Activated naive CD4-positive, alpha-beta T cell treated with anti-CD3 and anti-CD28 coated beads, Interleukin-2, amount 50 U/mL, for 24 hours (primary cell): ENCODE measurements around the gene ESYT2.

Experiments used
- H3K27ac Mint-ChIP-seq: one replicate; pipeline ENCODE4 v1.8.0; 2021; ENCODE audit warnings: mild to moderate bottlenecking, mixed read lengths
- H3K27me3 Mint-ChIP-seq: one replicate; pipeline ENCODE4 v1.8.0; 2021; ENCODE audit warnings: mixed read lengths
- H3K36me3 Mint-ChIP-seq: one replicate; pipeline ENCODE4 v1.8.0; 2021; ENCODE audit warnings: mixed read lengths
- H3K4me1 Mint-ChIP-seq: one replicate; pipeline ENCODE4 v1.8.0; 2021; ENCODE audit warnings: mixed read lengths
- H3K4me3 Mint-ChIP-seq: one replicate; pipeline ENCODE4 v1.8.0; 2021; ENCODE audit warnings: mild to moderate bottlenecking, mixed read lengths
- H3K9me3 Mint-ChIP-seq: one replicate; pipeline ENCODE4 v1.8.0; 2021; ENCODE audit warnings: mixed read lengths

Gene ESYT2

GRCh38 chr7:158742065-158742821, 87.1 kb downstream of the ESYT2 start:
- peak overlapping the region; percentile 46 for H3K27ac Mint-ChIP-seq
- H3K4me1 Mint-ChIP-seq, result peaks cover 10% of the 10 kb centered on the region
- no peak overlapping the region for H3K4me3 Mint-ChIP-seq
- H3K9me3 Mint-ChIP-seq, result no peaks in the 10 kb centered on the region
- H3K36me3 Mint-ChIP-seq, result peaks cover 4% of the 10 kb centered on the region
- no peaks in the 10 kb centered on the region for H3K27me3 Mint-ChIP-seq

- Mint-ChIP-seq H3K4me3 (no peak overlapping the region), H3K27me3 (no peaks in the 10 kb centered on the region), H3K4me1 (peaks cover 10% of the 10 kb centered on the region), H3K36me3 (peaks cover 4% of the 10 kb centered on the region), H3K27ac (no peak overlapping the region), H3K9me3 (no peaks in the 10 kb centered on the region)
Measured at GRCh38 chr7:158741294-158741666, 88.0 kb downstream of the ESYT2 start.

GRCh38 chr7:158740657-158741293, 88.5 kb downstream of the ESYT2 start:
- H3K4me1 Mint-ChIP-seq, result peaks cover 10% of the 10 kb centered on the region
- peaks cover 7% of the 10 kb centered on the region for H3K36me3 Mint-ChIP-seq
- no peaks in the 10 kb centered on the region for H3K9me3 Mint-ChIP-seq
- no peaks in the 10 kb centered on the region for H3K27me3 Mint-ChIP-seq
- peak overlapping the region; percentile 57 for H3K27ac Mint-ChIP-seq
- no peak overlapping the region for H3K4me3 Mint-ChIP-seq

GRCh38 chr7:158740013-158740656, 89.2 kb downstream of the ESYT2 start:
- H3K9me3 Mint-ChIP-seq, result no peaks in the 10 kb centered on the region
- H3K4me3 Mint-ChIP-seq, result no peak overlapping the region
- H3K27ac Mint-ChIP-seq, result peak overlapping the region; percentile 57
- peaks cover 7% of the 10 kb centered on the region for H3K36me3 Mint-ChIP-seq
- H3K4me1 Mint-ChIP-seq, result peaks cover 10% of the 10 kb centered on the region
- H3K27me3 Mint-ChIP-seq, result no peaks in the 10 kb centered on the region

- Mint-ChIP-seq H3K36me3 (peaks cover 12% of the 10 kb centered on the region), H3K27me3 (no peaks in the 10 kb centered on the region), H3K4me1 (peaks cover 10% of the 10 kb centered on the region), H3K27ac (peak overlapping the region; percentile 59), H3K9me3 (no peaks in the 10 kb centered on the region), H3K4me3 (no peak overlapping the region)
Measured at GRCh38 chr7:158738841-158739240, 90.5 kb downstream of the ESYT2 start.

GRCh38 chr7:158737064-158737695, 92.1 kb downstream of the ESYT2 start:
- Mint-ChIP-seq H3K36me3 (peaks cover 9% of the 10 kb centered on the region), H3K27ac (no peak overlapping the region)

GRCh38 chr7:158735935-158736334, 93.4 kb downstream of the ESYT2 start:
- peaks cover 8% of the 10 kb centered on the region for H3K4me1 Mint-ChIP-seq
- H3K27ac Mint-ChIP-seq, result peak overlapping the region; percentile 41
- H3K27me3 Mint-ChIP-seq, result no peaks in the 10 kb centered on the region
- no peaks in the 10 kb centered on the region for H3K9me3 Mint-ChIP-seq
- peaks cover 9% of the 10 kb centered on the region for H3K36me3 Mint-ChIP-seq
- no peak overlapping the region for H3K4me3 Mint-ChIP-seq

More at GRCh38 chr7:158737064-158737695, 92.1 kb downstream of the ESYT2 start:
- Mint-ChIP-seq H3K27me3 (no peaks in the 10 kb centered on the region), H3K4me1 (peaks cover 10% of the 10 kb centered on the region), H3K9me3 (no peaks in the 10 kb centered on the region), H3K4me3 (no peak overlapping the region)

- peaks cover 11% of the 10 kb centered on the region for H3K36me3 Mint-ChIP-seq
- H3K4me1 Mint-ChIP-seq, result no peaks in the 10 kb centered on the region
- H3K4me3 Mint-ChIP-seq, result no peak overlapping the region
Measured at GRCh38 chr7:158734861-158735260, 94.4 kb downstream of the ESYT2 start.

GRCh38 chr7:158733775-158734494, 95.4 kb downstream of the ESYT2 start:
- Mint-ChIP-seq H3K27ac (no peak overlapping the region), H3K4me1 (no peaks in the 10 kb centered on the region), H3K4me3 (no peak overlapping the region), H3K9me3 (no peaks in the 10 kb centered on the region), H3K36me3 (peaks cover 11% of the 10 kb centered on the region), H3K27me3 (no peaks in the 10 kb centered on the region)

More at GRCh38 chr7:158734861-158735260, 94.4 kb downstream of the ESYT2 start:
- H3K27me3 Mint-ChIP-seq, result no peaks in the 10 kb centered on the region
- peak overlapping the region; percentile 14 for H3K27ac Mint-ChIP-seq
- H3K9me3 Mint-ChIP-seq, result no peaks in the 10 kb centered on the region

- Mint-ChIP-seq H3K27ac (peak overlapping the region; percentile 17), H3K9me3 (no peaks in the 10 kb centered on the region), H3K36me3 (peaks cover 11% of the 10 kb centered on the region), H3K27me3 (no peaks in the 10 kb centered on the region), H3K4me3 (no peak overlapping the region), H3K4me1 (no peaks in the 10 kb centered on the region)
Measured at GRCh38 chr7:158733220-158733519, 96.1 kb downstream of the ESYT2 start.

GRCh38 chr7:158732494-158733219, 96.7 kb downstream of the ESYT2 start:
- peaks cover 11% of the 10 kb centered on the region for H3K36me3 Mint-ChIP-seq
- H3K27ac Mint-ChIP-seq, result no peak overlapping the region
- H3K27me3 Mint-ChIP-seq, result no peaks in the 10 kb centered on the region
- H3K4me1 Mint-ChIP-seq, result no peaks in the 10 kb centered on the region
- no peak overlapping the region for H3K4me3 Mint-ChIP-seq
- no peaks in the 10 kb centered on the region for H3K9me3 Mint-ChIP-seq

- Mint-ChIP-seq H3K4me1 (no peaks in the 10 kb centered on the region), H3K9me3 (no peaks in the 10 kb centered on the region), H3K36me3 (peaks cover 11% of the 10 kb centered on the region), H3K27ac (peak overlapping the region; percentile 23), H3K4me3 (no peak overlapping the region), H3K27me3 (no peaks in the 10 kb centered on the region)
Measured at GRCh38 chr7:158731761-158732160, 97.5 kb downstream of the ESYT2 start.

- Mint-ChIP-seq H3K9me3 (no peaks in the 10 kb centered on the region), H3K27ac (peak overlapping the region; percentile 44), H3K27me3 (no peaks in the 10 kb centered on the region), H3K4me3 (no peak overlapping the region), H3K4me1 (no peaks in the 10 kb centered on the region), H3K36me3 (peaks cover 8% of the 10 kb centered on the region)
Measured at GRCh38 chr7:158730383-158731346, 98.6 kb downstream of the ESYT2 start.
